Measurements from ENCODE around the gene C2CD4B. TPM values are rescaled to one million over a fixed set of nuclear protein-coding genes. Genes with fewer than 3 reads are reported as not detected.

The C2CD4B gene, protein sequence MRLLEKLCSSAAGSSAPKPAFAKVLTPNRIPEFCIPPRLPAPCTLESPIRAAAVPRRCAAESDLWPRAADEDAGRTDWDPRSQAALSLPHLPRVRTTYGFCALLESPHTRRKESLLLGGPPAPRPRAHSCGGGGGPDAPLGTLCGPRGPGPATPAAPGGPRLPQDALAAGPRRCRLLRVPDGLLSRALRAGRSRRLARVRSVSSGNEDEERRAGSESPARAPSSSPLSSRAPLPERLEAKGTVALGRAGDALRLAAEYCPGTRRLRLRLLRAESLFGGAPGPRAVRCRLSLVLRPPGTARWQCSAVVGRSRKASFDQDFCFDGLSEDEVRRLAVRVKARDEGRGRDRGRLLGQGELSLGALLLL
- total RNA-seq = under 0.01 TPM in 1 of 2 replicates, not detected in the other

DNA sequence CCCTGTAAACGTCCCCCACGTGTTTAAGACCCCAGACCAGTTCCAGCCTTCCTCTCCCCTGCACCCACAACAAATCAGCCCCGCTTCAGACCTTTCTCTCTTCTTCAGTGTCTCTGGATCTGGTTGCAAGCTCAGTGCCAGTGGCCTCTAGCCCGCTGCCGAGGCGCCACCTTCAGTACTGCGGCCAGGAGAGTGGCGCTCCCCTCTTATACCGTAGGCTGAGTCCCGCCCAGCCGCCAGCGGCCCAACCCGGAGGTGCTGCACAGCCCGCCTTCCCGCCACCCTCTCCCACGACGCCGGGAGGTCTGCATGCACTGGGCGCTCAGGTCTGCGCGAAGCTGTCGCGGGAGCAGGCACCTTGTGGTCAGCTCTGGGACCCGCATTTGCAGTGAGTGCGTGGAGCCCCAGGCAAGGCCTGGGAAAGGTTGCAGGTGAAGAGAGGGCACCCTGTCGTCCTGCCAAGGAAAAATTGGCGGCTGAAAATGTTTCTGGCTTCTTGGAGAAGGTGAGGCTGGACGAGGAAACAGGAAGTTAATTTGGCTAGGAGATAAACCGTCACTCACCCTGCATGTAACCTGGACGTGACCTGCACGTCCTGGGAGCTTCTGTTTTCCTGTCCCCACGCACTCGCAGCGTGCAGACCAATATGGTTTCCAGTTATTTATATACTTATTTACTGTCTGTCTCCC, at the start of gene C2CD4B:
Gene C2CD4B (minus strand): TSS at position 182 of the 689 bp plus-strand sequence. CDS start 301 bp downstream, outside the sequence.

Other genes with a start within 250 kb of the C2CD4B start
- gene VPS13C, start 104.8 kb downstream of the C2CD4B start, total RNA-seq = 65.0 and 69.7 TPM in 2 replicates
- gene C2CD4A, start 98.3 kb downstream of the C2CD4B start, total RNA-seq = not detected in 2 replicates
- gene TLN2, start 225.3 kb upstream of the C2CD4B start, total RNA-seq = 15.3 and 32.2 TPM in 2 replicates

All from placental pericyte (primary cell).